PC-9 (cell line): Measurements from ENCODE around the gene C10orf62.

Source experiments
- EZH2 ChIP-seq: fragments of 200-600 bp; sonication (generic); IDR thresholded peaks from 2 replicates; pipeline ENCODE4 v1.8.0; 2017; ENCODE audit warnings: antibody characterized with exemption, low read depth
- TF ChIP-seq, protein P1 (sequence below): fragments of 200-600 bp; sonication (generic); conservative IDR thresholded peaks from 2 replicates; pipeline ENCODE4 v1.6.1; 2017; ENCODE audit warnings: mixed run types, antibody characterized with exemption, mild to moderate bottlenecking, moderate library complexity

GRCh38 chr10:97573021-97573420, 16.5 kb upstream of the C10orf62 start:
- TF ChIP-seq, protein P1, sequence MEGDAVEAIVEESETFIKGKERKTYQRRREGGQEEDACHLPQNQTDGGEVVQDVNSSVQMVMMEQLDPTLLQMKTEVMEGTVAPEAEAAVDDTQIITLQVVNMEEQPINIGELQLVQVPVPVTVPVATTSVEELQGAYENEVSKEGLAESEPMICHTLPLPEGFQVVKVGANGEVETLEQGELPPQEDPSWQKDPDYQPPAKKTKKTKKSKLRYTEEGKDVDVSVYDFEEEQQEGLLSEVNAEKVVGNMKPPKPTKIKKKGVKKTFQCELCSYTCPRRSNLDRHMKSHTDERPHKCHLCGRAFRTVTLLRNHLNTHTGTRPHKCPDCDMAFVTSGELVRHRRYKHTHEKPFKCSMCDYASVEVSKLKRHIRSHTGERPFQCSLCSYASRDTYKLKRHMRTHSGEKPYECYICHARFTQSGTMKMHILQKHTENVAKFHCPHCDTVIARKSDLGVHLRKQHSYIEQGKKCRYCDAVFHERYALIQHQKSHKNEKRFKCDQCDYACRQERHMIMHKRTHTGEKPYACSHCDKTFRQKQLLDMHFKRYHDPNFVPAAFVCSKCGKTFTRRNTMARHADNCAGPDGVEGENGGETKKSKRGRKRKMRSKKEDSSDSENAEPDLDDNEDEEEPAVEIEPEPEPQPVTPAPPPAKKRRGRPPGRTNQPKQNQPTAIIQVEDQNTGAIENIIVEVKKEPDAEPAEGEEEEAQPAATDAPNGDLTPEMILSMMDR, result no peak
- no peak for TF ChIP-seq EZH2
